ENCODE measurements around the gene BMP2K. TPM values are rescaled to one million over a fixed set of nuclear protein-coding genes. Genes with fewer than 3 reads are reported as not detected.
"Not testable (repeated sequence)": the region's sequence is repeated elsewhere in the genome, so short reads cannot be mapped to it uniquely, and the experiment has no call there.

Gene BMP2K
- total RNA-seq, 1 experiment from 2014 or later, result 25.1 TPM

DNA sequence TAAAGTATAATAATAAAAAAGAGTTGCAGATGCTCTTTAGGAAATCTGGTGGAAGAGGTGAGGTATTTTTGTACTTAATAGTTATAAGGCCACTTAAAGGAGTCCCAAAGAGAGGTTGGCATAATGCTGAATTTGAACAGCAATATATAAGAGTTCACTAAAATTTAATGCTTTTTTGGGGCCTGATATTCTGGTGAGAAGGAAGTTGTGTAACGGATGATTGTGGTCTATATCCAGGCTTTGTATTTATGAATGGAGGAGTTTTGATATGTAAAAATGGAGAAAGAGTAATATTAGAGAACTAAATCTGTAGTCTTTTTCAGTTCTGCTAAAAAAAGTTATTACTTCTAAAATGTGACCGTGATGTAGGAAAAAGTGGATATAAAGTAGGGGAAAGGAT lies 20.4 kb downstream of the BMP2K start:
- H3K36me3 ChIP-seq (replicated peaks; ENCODE audit: control insufficient read depth, insufficient read depth, low read length), result no peaks in the 10 kb centered on the region
- no peaks in the 10 kb centered on the region for H3K27me3 ChIP-seq (ENCODE audit: control insufficient read depth, insufficient read depth, low read length)
- no peak overlapping the region for H3K4me3 ChIP-seq (ENCODE audit: insufficient read depth, low read depth, low read length)
- DNase-seq, result no peak

DNA sequence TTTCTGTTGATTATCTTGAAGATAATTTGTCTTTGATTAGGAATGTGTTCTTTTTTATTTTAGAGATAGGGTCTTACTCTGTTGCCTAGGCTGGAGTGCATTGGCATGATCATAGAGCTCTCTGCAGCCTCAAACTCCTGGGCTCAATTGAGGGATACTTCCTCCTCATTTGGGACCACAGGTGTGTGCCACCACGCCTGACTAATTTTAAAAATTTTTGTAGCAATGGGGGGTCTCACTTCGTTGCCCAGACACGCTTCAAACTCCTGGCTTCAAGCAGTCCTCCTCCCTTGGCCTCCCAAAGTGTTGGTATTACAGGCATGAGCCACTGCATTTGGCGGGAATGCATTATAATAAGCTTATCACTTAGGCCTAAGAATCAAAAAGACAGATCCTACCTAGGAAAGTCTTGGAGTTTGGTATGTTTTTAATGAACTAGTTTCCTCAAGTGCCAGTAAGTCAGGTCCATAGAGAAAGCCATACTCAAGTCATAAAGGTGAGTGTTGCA lies 21.7 kb downstream of the BMP2K start:
- no peak for DNase-seq
- Histone ChIP-seq H3K27me3 (ENCODE audit: control insufficient read depth, insufficient read depth, low read length) (no peaks in the 10 kb centered on the region), H3K4me3 (ENCODE audit: insufficient read depth, low read depth, low read length) (no peak overlapping the region), H3K36me3 (replicated peaks; ENCODE audit: control insufficient read depth, insufficient read depth, low read length) (no peaks in the 10 kb centered on the region)

DNA sequence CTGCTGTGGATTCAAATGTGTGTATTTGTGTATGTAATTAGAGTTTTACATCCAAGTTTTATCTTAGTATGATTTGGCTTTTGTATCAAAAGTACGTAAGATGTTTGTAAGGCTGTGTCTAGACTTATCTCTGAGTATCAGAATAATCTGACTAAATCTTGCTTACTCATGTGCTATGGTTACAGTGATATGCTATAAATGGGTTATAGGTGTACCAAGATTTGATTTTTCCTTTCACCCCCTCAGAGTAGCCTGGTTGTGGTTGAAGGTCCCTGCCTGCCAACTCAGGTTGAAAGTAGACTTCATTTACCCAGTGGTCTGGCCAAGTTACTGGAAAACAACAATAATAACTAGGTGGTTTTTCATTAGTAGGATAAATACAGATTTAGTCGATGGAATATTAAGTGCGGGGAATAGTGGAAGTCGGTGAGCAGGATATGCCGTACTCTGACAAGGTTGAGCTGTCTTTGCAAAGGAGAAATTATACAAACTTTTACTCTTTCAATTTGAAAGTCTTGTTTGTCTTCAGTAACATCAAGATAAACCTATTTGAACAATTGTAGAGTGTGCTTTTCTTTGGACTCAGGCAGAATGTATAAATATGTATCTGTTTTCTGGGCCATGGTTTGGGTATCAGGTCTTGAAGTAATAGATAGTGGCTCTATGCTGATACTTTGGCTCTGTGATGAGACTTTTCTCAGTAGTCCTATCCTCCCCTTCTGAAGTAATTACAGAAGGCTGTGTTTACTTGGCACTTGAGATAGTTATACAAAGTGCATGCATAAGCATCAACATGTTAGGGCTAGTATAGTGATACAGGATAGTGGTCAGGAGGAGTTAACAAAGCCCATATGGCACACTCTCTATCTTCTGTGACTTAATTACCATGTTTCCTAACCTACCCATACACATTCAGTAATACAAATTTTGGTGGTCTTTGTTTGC lies 23.7 kb downstream of the BMP2K start:
- no peak overlapping the region for H3K4me3 ChIP-seq (ENCODE audit: insufficient read depth, low read depth, low read length)
- DNase-seq, result no peak
- no peaks in the 10 kb centered on the region for H3K36me3 ChIP-seq (replicated peaks; ENCODE audit: control insufficient read depth, insufficient read depth, low read length)
- no peaks in the 10 kb centered on the region for H3K27me3 ChIP-seq (ENCODE audit: control insufficient read depth, insufficient read depth, low read length)

DNA sequence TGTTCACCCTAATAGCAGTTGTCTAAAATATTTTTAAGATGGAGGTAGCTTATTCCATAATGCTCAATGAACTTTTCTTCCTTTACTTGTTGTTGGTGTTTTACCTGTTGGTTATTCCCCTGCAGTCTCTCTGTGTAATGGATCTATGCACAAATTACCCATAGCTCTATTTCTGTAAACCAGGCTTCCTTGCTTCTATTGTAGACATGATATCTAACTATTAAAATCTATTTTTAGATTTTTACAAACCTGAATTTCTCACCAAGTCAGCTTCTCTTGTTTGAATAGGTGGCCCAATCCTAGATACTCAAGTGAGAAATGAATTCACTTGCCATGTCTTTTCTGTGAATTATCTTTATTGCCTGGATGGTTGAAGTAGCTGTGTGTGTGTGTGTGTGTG lies 24.8 kb downstream of the BMP2K start:
- H3K27me3 ChIP-seq (ENCODE audit: control insufficient read depth, insufficient read depth, low read length), result no peaks in the 10 kb centered on the region

DNA sequence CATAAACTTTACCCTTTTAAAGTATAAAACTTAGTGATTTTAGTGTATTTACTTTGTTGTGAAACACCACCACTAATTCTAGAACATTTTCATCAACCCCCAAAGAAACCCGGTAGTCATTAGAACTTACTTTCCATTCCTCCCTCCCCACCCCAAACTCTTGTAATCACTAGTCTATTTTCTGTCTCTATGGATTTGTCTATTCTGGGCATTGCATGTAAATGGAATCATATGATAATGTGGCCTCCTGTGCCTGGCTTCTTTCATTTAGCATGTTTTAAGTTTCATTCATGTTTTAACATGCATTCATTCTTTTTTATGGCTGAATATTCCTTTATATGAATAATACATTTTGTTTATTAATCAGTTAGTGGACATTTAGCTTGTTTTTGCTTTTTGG lies 27.8 kb downstream of the BMP2K start:
- no peak for DNase-seq
- H3K4me3 ChIP-seq (ENCODE audit: insufficient read depth, low read depth, low read length), result no peak overlapping the region
- no peaks in the 10 kb centered on the region for H3K36me3 ChIP-seq (replicated peaks; ENCODE audit: control insufficient read depth, insufficient read depth, low read length)
- H3K27me3 ChIP-seq (ENCODE audit: control insufficient read depth, insufficient read depth, low read length), result no peaks in the 10 kb centered on the region

More for the DNA sequence above, 24.8 kb downstream of the BMP2K start:
- no peak for DNase-seq
- H3K4me3 ChIP-seq (ENCODE audit: insufficient read depth, low read depth, low read length), result no peak overlapping the region
- no peaks in the 10 kb centered on the region for H3K36me3 ChIP-seq (replicated peaks; ENCODE audit: control insufficient read depth, insufficient read depth, low read length)

DNA sequence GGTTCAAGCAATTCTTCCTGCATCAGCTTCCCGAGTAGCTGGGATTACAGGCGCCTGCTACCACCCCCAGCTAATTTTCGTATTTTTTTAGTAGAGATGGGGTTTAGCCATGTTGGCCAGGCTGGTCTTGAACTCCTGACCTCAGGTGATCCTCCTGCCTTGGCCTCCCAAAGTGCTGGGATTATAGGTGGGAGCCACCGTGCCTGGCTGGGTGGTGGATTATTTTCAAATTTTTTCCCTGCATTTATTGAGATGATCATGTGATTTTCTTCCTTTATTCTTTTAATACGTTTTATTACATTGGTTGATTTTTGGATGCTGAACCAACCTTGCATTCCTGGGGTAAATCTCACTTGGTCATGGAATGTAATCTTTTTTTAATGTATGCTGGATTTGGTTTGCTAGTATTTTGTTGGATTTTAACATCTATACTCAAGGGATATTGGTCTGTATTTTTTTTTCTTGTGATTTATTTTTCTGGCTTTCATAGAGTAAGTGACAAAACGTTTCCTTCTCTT lies 30.9 kb downstream of the BMP2K start:
- H3K4me3 ChIP-seq (ENCODE audit: insufficient read depth, low read depth, low read length), result no peak overlapping the region
- no peaks in the 10 kb centered on the region for H3K36me3 ChIP-seq (replicated peaks; ENCODE audit: control insufficient read depth, insufficient read depth, low read length)
- H3K27me3 ChIP-seq (ENCODE audit: control insufficient read depth, insufficient read depth, low read length), result no peaks in the 10 kb centered on the region
- DNase-seq, result no peak

DNA sequence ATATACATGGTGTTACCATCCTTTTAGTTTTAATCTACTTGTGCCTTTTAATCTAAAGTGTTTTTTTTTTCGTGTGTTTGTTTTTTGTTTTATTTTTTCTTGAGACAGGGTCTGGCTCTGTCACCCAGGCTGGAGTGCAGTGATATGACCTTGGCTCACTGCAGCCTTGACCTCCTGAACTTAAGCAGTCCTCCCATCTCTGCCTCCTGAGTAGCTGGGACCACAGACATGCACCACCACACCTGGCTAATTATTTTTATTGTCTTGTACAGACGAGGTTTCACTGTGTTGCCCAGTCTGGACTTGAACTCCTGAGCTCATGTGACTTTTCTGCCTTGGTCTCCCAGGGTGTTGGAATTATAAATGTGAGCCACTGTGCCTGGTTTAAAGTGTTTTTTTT lies 33.1 kb downstream of the BMP2K start:
- Histone ChIP-seq H3K36me3 (replicated peaks; ENCODE audit: control insufficient read depth, insufficient read depth, low read length) (no peaks in the 10 kb centered on the region), H3K27me3 (ENCODE audit: control insufficient read depth, insufficient read depth, low read length) (no peaks in the 10 kb centered on the region), H3K4me3 (ENCODE audit: insufficient read depth, low read depth, low read length) (no peak overlapping the region)
- DNase-seq, result no peak

DNA sequence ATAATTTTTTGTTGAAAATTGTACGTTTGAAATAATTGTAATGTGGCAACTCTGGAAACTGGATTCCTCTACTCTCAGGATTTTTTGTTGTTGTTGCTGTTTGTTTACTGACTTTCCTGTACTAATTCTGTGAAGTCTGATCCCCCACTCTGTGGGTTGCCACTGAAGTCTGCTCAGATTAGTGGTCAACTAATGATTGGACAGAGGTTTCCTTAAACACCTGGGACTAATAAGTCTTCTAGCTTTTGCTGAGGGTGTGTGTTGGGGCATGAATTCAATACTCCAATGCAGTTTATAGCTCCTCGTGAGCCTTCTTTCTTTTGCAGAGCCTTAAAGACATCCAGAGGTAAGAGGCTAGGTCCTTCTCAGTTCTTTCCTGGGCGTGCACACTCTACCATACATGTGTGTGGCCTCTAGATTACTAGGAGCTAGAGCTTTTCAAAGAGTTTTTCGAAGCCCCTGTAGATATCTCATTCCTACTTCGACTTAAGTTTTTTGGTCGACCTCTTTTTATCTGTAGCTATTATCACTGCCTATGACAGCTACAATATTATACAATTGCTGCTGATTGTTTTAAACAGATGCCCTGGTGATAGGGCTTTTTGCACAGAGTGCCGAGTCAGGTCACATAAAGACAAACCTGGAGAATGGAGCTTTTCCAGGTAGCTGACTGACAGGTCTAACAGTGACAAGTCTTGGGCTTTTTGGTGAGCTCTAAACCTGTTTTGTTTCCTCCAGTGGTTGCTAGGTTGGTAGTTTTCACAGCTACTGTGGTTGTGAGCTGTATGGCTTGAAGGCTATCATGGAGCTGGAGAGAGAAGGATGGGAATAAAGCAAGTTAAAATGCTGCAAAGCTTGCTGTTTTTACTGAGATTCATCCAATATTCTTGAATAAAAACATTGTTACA lies 34.0 kb downstream of the BMP2K start:
- Histone ChIP-seq H3K36me3 (replicated peaks; ENCODE audit: control insufficient read depth, insufficient read depth, low read length) (no peaks in the 10 kb centered on the region), H3K4me3 (ENCODE audit: insufficient read depth, low read depth, low read length) (no peak overlapping the region), H3K27me3 (ENCODE audit: control insufficient read depth, insufficient read depth, low read length) (no peaks in the 10 kb centered on the region)
- no peak for DNase-seq

DNA sequence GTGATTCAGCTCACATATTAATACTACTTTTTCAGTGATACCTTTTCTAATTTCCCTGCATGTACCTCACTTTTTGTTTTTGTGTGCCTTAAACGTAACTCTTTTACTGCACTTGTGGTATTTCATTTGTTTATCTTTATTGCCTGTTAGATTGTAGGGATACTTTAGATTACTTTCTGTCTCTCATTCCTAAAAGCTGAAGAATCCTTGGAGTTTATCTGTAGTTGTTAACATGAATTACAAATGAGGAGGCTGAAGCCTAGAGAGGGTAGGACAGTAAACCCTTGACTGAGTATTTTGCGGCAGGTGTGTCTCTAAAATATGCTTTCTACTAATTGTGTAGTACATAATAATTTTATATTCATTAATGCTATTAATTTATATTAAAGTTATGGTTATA lies 34.9 kb downstream of the BMP2K start:
- no peak for DNase-seq
- Histone ChIP-seq H3K27me3 (ENCODE audit: control insufficient read depth, insufficient read depth, low read length) (no peaks in the 10 kb centered on the region), H3K36me3 (replicated peaks; ENCODE audit: control insufficient read depth, insufficient read depth, low read length) (no peaks in the 10 kb centered on the region), H3K4me3 (ENCODE audit: insufficient read depth, low read depth, low read length) (no peak overlapping the region)

DNA sequence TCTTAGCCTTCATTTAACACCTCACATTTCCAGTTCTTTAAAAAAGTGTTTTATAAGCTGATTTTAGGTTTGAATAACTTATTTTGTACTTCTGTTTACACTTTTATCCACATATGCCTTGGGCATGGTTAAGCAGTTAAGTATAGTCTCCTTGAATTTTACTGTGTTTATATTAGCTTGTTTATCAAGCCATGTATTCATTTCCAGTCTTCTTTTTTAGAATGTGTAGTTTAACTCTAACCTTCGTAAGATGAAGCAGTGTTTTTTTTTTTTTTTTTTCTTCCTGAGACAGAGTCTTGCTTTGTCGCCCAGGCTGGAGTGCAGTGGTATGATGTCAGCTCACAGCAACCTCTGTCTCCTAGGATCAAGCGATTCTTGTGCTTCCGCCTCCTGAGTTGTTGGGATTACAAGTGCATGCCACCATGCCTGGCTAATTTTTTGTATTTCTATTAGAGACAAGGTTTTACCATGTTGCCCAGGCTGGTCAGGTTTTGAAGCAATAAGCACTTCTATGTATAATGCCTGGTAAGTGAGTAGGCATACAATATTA lies 42.5 kb downstream of the BMP2K start:
- DNase-seq, result no peak
- no peak overlapping the region for H3K4me3 ChIP-seq (ENCODE audit: insufficient read depth, low read depth, low read length)
- H3K27me3 ChIP-seq (ENCODE audit: control insufficient read depth, insufficient read depth, low read length), result no peaks in the 10 kb centered on the region
- H3K36me3 ChIP-seq (replicated peaks; ENCODE audit: control insufficient read depth, insufficient read depth, low read length), result no peaks in the 10 kb centered on the region

DNA sequence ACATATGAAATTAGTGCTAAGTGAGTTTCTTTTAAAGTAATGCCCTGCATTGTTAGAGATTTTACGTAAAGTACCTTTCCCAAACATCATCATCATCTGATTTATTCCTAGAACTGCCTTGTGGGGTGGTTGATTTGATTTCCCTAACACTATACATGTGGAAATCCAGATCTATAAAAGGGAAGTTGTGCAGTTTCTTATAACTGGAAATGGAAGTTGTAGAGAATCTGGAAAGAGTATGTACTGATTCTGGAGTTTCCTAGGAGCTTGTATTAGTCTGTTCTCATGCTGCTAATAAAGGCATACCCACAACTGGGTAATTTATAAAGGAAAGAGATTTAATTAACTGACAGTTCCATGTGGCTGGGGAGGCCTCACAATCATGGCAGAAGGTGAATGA lies 47.9 kb downstream of the BMP2K start:
- Histone ChIP-seq H3K27me3 (ENCODE audit: control insufficient read depth, insufficient read depth, low read length) (no peaks in the 10 kb centered on the region), H3K36me3 (replicated peaks; ENCODE audit: control insufficient read depth, insufficient read depth, low read length) (peaks cover 2% of the 10 kb centered on the region; the same call in 1 of the 2 replicates), H3K4me3 (ENCODE audit: insufficient read depth, low read depth, low read length) (no peak overlapping the region)
- no peak for DNase-seq

DNA sequence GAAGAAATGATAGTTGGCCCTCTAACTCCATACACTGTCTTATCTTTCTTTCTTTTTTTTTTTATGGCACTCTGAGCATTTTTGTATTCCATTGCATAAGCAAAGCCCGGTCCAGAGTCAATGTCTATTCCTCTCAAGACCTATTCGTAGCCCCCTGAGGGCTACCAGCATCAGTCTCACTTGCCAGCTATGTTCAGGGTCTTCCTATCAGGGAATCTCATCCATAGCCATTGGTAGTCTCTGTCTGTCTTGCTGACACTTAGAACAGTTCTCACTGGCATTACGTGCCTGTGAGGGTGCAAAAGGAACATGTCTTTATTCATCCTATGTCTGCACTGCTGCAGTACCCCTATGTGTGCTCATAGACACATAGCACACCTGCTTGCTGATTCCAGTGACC lies 51.0 kb downstream of the BMP2K start:
- H3K27me3 ChIP-seq (ENCODE audit: control insufficient read depth, insufficient read depth, low read length), result no peaks in the 10 kb centered on the region
- no peak for DNase-seq
- no peak overlapping the region for H3K4me3 ChIP-seq (ENCODE audit: insufficient read depth, low read depth, low read length)
- peaks cover 2% of the 10 kb centered on the region; the same call in 1 of the 2 replicates for H3K36me3 ChIP-seq (replicated peaks; ENCODE audit: control insufficient read depth, insufficient read depth, low read length)

DNA sequence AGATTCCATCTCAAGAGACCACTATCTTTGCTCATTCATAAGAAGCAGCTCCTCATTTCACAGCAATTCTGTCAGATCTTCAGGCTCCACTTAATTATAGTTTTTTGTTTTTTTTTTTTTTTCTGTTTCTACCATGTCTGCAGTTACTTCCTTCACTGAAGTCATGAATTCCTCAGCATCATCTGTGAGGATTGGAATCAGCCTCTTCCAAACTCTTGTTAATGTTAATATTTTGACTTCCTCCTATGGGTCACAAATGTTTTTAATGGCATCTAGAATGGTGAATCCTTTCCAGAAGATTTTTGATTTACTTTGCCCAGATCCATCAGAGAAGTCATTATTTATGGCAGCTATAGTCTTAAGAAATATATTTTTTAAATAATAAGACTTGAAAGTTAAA lies 53.1 kb downstream of the BMP2K start:
- no peak overlapping the region for H3K4me3 ChIP-seq (ENCODE audit: insufficient read depth, low read depth, low read length)
- no peak for DNase-seq
- H3K27me3 ChIP-seq (ENCODE audit: control insufficient read depth, insufficient read depth, low read length), result no peaks in the 10 kb centered on the region
- peaks cover 2% of the 10 kb centered on the region; the same call in 1 of the 2 replicates for H3K36me3 ChIP-seq (replicated peaks; ENCODE audit: control insufficient read depth, insufficient read depth, low read length)

DNA sequence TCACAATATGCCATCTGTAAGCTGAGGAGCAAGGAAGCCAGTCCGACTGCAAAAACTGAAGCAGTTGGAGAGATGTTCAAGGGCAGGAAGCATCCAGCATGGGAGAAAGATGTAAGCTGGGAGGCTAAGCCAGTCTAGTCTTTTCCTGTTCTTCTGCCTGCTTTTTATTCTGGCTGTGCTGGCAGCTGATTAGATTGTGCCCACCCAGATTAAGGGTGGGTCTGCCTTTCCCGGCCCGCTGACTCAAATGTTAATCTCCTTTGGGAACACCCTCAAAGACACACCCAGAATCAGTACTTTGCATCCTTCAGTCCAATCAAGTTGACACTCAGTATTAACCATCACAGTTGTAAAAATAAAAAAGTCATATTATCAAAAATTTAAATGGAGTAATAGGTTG lies 63.5 kb downstream of the BMP2K start:
- H3K4me3 ChIP-seq (ENCODE audit: insufficient read depth, low read depth, low read length); DNase-seq; H3K27me3 ChIP-seq (ENCODE audit: control insufficient read depth, insufficient read depth, low read length); H3K36me3 ChIP-seq (replicated peaks; ENCODE audit: control insufficient read depth, insufficient read depth, low read length): not testable (repeated sequence)

Measured in H7 (cell line).